Middle frontal gyrus (tissue), 1 donor: Measurements from ENCODE around the gene SORBS1.

Source experiments
- DNase-seq: peaks from one replicate; pipeline ENCODE4 v3.0.0-alpha.2; 2015; ENCODE audit warnings: low spot score; ENCODE audit errors: extremely low spot score

SORBS1 gene

DNA sequence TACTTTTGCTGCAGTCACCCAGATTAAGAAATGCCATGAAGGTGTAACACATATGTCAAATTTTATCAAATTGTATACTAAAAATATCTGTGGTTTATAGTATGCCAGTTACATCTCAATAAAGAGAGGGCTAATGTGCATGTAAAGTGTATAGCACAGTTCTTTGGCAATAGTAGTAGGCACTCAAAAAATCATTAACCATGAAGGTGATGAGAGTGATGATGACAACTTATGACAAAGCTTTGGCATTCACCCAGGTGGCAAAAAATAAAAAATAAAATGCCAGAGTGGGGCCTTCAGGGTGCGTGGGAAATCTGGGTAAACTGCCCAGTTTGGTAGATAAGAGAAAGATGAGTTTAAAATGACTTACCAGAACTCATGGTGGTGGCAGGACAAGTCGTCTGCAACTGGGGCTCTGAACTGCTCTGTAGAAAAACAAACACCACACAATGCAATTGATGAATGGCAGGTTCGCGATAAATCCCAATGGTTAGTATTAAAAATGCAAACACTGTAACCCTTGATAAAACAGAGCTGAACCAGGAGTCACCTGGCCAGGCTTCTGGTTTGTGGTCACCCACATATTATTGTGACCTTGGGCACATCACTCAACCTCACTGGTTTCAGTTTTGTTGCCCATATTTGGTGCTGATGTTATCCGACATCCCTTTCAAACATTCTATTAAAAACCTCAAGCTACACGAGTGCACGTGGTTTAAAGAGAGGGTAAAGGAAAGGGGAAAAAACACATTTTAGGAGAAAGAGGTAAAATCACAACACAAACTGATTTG lies 120.2 kb downstream of the SORBS1 start:
- no peak for DNase-seq

DNA sequence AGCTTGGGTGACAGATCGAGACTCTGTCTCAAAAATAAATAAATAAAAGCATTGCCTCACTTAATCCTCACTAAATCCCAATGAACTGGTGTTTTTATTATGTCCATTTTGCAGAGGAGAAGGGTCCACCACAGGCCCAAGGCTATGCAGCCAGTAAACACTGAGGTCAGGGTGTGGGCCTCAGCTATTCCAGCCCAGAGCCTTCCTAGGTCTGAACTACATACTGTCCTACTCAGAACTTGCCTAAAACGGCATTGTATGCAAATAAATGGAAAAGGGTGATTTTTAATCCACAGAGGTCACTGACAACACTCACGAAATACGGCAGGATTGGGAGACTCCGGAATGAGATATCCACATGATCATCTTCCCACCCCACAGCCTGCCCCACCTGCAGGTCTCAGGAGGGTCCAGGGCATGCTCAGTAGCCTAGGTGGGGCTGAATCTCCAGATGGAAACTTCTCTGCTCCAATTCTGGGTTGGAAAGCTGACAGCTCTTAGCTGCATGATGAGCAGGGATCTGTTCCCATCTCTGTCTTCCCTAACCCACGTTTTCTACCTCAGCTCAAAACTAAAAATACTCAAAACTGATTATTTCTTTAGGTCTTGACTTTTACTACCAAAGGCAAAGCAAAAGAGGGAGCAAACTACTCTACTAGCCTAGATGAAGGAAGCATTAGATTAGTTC lies 121.0 kb downstream of the SORBS1 start:
- DNase-seq = no peak

DNA sequence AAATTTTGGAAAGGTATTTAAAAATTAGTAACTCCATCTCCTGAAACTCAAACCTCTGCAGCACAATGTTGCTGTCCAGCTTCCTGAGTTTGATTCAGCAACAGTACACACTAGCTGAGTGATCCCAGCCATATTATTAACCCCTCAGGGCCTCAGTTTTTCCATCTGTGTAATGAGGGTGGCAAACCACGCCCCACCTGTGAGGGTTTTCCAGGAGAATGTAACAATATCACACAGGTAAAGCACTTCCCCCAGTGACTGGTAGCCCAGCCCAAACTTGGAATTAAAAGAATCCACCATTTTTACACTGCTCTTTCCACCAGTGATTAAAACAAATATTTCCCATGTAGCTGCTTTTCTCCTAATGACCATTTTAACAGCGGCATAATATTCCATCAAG lies 122.4 kb downstream of the SORBS1 start:
- no peak for DNase-seq

DNA sequence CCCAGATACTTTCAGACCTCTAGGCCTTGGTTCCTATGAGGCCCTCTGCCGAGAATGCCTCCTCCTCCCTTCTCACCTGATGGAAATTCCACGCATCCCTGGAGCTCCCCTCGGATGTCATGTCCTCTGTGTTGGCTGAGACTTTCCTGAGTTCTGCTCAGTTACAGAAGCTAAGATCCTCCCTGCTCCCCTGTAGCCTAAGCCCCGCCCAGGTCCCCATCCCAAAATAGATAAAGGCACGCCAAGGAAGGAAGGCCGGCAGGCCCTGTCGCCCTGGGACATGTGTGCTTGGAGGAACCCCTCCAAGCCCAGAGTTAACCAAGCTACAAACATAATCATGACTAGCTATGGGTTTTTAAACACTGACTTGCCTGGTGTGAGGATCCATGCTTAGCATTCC lies 123.5 kb downstream of the SORBS1 start:
- DNase-seq = no peak

DNA sequence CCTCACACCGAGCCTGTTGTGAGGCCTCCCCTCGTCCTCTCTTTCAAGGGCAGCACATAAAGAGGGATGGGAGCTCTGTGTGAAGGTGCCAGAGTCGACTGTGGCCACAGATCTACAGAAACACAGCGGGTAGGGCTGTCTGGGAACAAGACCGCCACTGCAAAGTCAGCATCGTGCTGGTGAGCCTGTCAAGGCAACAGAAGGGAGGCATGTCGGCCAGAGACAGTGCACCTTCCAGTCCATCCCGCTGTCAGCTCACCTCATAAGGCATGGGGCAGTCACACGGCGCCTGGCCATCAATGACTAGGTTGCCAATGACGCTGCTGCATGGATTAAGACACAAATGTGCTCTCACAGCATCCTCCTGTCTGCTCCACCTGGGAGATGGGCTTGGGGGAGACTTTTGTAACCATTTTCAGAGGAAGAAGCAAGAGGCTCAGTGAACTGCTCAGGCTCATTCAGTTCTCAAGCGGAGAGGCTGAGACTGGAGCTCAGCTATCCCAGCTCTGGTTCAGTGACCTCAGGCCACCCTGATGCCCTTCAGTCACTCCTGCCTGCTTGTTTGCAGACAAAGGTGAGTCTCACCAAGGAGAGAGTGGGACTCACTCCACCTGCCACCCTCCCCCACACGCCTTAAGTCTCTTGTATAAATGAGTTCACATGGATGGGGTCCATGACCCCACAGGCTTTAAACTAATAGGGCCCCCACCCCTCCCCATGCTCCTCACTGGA lies 125.5 kb downstream of the SORBS1 start:
- no peak for DNase-seq

DNA sequence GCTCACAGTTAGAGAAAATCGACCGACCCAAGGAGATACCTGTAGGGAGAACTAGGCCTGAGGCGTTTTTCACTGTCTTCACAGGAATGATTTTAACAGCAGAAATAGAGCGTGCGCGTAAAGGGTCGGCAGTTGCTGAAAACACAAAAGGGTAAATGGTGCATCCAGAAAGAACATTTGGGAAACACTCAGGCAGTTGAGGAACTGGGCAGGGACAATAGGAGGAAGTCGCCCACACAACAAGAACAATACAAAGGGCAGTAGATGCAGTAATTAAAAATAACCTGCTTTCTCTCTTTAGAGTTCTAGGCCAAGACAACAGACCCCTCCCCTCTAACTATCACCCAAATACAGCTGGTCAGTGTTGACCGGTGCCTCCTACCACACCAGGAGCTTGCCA lies 126.6 kb downstream of the SORBS1 start:
- DNase-seq = no peak

DNA sequence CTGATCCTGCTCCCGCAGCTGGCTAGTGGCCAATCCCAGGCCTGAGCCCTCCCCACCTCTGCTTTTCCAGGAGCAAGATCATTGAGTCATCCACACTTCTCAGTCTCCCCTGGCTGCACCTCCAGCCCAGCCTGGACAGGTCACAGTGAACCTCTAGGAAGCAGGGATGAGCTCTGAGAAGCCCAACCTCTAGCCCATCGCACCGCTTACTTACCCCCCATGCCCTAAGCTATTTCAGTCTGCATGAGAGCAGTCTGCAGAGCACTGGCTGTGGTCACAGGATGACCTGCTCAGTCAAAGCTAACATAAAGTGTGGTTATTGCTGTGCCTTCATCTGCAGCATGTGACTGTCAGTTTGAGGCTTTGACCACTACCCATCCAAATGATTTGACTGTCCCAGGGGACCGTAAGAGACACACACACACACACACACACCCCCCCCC lies 129.2 kb downstream of the SORBS1 start:
- no peak for DNase-seq

DNA sequence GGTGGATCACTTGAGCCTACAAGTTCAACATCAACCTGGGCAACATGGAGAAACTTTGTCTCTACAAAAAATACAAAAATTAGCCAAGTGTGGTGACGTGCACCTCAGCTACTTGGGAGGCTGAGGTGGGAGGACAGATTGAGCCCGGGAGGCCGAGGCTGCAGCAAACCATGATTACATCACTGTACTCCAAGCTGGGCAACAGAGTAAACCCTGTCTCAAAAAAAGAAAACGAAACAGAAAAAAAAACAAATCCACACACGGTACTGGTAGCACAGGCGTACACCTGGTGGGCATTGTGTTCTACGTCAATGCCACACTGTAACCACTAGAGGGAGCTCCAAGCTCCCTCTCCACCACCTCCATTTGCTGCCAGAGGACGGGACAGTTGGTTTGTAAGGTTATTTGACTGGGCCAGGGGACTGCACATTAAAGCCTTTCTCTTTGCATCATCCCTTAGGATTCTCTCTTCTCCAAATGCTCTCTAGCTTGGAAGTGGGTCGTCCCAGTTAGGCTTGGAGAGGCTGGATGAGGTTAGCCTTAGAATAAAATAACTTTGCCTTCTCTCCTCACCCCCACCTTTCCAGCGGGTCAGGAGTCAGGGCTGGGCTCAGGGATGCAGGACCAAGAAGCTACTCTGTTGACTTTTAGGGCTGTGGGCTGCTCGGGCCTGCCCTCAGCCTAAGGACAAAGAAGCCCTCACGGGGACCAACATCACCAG lies 130.8 kb downstream of the SORBS1 start:
- no peak for DNase-seq

DNA sequence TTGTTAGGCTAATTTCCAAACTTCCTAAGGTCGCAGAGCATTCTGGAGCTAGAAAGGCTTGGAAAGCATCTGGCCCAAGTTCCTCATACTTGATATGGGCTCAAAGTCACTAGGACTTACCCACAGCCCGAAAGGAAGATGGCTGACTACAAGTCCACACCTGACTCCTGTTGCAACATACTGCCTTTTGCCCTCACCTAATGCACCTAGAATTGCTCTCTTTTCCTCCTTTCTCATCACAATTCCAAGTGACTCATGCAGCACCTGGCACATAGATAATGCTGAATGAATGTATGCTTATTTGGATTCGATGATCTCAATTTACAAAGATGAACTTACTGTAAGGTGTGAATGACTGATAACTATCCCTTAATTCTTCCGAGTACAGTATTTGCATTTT lies 131.5 kb downstream of the SORBS1 start:
- no peak for DNase-seq

DNA sequence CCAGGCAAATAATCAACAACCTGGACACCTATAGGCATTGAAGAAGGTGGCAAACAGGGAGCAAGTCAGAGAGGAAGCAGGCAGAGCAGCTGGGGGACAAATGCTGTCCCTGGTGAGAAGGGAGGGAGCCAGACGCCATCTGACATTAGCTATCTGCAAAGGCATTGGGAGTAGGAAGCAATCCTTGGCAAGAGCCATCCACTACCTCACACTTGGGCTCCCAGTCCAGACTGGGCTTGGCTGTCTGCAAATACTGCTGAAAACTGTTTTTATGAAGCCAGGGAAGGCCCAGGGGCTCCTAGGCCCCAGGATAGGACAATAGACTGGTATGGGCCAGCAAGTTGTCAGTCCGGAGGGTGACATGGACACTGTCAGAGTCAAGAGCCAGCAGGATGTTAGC lies 132.5 kb downstream of the SORBS1 start:
- no peak for DNase-seq

DNA sequence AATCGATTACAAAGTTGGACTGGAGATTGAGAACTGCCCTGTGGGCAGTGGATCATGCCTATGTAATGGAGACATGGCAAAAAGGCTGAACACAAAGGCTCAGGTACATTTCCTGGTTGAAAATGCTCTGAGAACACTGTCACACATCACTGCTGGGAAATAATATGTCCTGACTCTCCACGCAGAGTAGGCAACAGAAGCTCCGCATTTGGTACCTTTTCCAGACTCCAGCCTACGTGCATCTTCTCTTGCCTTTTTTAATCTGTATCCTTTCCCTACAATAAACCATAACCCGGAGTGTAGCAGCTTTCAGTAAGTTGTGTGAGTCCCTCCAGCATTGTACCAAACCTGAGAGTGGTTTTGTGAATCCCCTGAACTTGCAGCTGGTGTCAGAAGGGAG lies 134.7 kb downstream of the SORBS1 start:
- DNase-seq = no peak

DNA sequence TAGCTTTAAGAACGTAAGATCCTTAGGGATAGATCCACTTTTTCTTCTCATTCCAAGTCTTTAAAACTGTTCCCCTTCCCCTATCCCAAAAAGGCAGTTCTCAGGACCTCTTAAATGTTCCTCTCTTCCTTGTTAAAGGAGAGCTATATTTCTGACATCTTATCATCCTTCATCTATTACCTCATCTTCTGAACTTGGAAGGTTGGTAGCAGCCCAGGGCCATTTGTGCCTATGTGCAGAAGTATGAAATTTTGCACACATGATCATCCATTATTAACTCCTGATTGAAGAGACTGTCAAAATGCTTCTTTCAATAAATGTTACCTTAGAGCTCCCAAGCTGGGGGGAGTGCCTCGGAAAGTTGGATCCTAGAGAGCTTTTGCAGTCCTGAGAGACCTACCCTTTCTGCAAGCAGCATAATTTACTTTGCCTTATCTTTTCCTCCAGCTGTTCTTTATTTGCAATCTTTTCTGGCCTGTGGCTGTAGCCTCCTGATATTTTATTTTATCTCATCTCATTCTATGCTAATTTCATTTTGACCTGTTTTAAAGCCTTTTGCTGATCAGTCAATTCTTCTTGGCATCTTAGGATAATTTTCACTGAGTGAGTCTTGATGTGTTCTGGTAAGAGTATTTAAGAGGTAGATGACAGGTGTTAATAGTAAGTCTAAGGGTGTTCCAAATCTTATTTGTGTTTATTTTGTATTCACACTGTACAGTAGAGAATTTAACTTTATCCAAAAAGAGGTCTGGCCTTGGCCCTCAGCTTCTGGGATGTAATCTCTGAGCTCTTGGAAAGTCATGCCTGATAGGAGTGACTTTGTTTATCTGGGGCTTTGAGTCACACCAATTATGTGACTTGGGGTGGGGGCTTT lies 135.3 kb downstream of the SORBS1 start:
- no peak for DNase-seq

DNA sequence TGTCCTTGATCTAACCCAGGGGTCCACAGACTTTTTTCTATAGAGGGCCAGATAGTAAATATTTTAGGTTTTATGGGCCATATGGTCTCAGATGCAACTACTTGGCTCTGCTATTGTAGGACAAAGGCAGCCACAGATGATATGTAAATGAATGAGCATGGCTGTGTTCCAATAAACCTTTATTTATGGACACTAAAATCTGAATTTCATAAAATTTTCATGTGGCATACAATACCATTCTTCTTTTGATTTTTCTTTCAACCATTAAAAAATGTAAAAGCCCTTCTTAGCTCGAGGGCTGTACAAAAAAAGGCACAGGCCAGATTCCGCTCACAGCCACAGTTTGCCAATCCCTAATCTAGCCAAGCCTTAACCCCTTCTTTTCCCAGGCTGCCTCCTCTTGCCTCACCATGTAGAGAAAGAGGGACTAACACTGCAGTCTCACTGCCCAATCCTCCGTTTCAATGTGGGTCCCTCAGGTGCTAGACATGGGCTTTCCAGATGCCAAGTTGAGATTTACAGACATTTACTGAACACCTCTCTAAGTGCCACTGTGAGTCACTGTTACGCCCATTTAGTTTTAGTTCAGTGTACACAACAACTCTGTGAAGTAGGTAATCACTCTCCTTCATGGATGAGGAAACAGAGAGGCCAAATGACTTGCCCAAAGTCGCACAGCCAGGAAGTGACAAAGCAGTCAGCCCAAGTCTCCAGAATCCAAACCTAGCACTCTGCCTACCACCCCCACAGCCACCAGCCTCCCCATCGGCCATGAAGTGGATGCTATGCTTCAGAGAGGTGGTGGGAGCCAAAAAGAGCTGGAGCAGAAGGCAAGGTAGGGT lies 137.8 kb downstream of the SORBS1 start:
- DNase-seq = no peak

DNA sequence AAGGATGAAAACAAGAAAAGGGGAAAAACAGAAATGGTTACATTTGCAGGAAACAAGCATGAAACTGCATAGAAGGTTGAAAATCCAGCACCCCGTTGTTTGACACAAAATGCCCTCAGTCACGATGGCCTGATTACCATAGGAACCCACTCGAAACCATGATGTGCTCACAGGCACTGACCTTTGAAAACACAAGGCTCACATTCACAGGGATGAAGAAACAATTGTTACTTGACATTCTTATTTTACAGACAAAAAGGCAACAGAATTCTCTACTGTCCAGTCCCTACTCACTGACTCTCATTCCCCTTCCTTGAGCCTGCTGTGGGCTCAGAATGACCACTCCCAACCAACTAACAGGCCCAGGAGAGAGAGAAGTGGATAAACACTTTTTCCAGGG lies 138.9 kb downstream of the SORBS1 start:
- DNase-seq = peak; percentile 44

DNA sequence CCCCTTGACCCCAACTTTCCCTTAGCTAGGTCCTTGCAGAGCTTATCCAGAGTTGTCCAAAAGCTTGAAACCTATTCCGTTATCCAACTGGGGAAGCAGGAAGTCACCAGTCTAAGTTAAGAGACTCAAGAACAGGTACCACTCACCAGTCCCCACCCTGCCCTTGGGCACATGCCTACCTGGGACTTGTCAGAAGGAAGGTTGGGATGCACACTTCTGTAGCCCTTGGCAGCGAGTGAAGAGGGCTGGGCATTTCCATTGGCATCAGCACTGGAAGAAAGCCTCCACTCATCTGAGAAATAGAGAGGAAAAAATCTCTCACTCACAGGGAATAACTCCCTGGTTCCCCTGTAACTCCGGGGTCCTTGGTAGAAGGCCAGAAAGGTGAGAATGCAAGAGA lies 139.4 kb downstream of the SORBS1 start:
- DNase-seq = no peak

DNA sequence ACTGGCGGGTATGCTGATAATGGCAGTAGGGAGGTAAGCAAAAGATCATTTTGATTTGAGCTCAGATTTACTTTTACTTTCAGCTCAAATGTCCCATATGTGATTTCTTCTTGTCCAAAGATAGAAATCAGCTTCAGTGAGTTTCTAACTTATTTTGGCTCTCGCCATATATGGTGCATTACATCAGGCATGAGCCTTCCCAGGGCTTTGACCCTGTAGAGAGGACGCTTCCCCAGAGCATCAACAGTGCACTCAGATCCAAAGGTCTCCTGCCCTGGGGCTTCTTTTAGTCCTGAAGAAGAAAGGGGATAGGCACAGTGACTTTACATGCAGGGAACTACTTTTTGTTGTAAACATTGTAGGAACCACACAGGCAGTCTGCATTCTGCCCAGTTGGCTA lies 141.8 kb downstream of the SORBS1 start:
- DNase-seq = no peak

DNA sequence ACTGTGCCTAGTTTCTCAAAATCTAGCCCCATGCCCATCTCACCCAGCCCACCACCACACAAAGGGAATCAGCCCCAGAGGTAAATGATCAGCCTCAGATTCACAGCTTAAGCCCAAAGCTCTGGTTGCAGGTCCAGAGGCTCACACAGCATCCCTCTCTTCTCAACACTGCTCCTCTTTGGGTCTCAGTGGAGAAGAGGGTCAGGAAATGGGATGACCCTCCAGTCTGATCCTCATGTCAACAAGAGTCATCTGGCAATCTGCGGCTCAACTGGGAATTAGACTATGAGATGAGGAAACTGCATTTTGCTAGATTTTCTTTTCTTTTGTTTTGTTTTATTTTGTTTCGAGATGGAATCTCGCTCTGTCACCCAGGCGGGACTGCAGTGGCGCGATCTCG lies 144.2 kb downstream of the SORBS1 start:
- no peak for DNase-seq

DNA sequence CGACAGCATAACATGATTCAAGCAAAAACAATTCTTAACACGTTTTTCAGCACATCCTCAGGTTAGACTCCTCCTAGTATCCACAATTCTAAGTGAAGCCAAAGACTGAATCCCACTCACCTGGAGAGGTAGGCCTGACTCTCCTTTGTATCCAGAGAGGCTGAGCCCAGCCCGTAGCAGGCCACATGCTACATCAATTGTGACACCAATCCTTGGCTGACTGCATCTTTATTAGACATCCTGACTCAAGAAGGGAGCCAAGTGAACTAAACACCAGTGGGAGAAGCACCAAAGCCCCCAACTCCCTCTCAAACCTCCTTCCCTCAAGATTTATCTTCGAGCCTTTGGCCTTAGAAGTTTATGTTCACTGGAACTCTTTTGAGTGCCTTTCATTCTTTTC lies 144.9 kb downstream of the SORBS1 start:
- DNase-seq = no peak

DNA sequence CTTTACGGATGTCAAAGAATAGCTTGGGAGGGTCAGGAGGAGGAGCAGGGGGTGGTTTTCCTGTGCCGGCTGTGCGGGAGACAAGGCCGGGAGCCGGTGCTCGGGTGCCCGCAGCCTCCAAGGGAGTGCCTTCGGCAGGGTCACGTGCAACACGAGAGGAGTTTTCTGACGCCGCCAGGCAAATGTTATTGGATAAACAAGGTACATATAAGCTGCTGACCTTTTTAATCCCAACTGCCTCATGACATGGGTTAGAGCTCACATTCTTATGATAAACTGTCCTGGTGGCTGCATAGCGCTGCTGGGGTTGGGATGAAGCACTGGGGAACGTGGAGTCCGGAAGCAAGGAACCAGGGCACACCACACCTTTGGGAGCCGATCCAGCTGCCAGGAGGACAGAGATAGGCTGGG lies 145.5 kb downstream of the SORBS1 start:
- no peak for DNase-seq
